Astrocyte (in vitro differentiated cells and primary cell): ENCODE measurements around the gene KMT2B. TPM values are rescaled to one million over a fixed set of nuclear protein-coding genes. Genes with fewer than 3 reads are reported as not detected.
A peak's percentile ranks its signal among the peaks of the same experiment; 100 is the strongest.

Experiments
- DNase-seq: peaks from one replicate; pipeline ENCODE4 v3.0.0-alpha.2; 2010; ENCODE audit warnings: low read depth
- FAIRE-seq: peaks from 2 replicates; lab custom pipeline; 2011; peaks lifted over from hg19 to GRCh38; lab: Jason Lieb, UNC
- H2AFZ ChIP-seq: 2 replicates; pipeline ENCODE4 v1.6.0; 2012; ENCODE audit warnings: low read depth, low read length, inconsistent platforms
- H3K27ac ChIP-seq: 2 replicates; pipeline ENCODE4 v1.5.1; 2011; ENCODE audit warnings: low read depth, low read length, inconsistent platforms
- H3K27me3 ChIP-seq: 2 replicates; pipeline ENCODE4 v1.6.0; 2011; ENCODE audit warnings: low read length, inconsistent platforms; ENCODE audit not compliant: insufficient read depth
- H3K36me3 ChIP-seq: 2 replicates; pipeline ENCODE4 v1.5.1; 2011; ENCODE audit warnings: low read length, inconsistent platforms; ENCODE audit not compliant: insufficient read depth
- H3K4me1 ChIP-seq: 2 replicates; pipeline ENCODE4 v1.5.1; 2011; ENCODE audit warnings: low read length, inconsistent platforms; ENCODE audit not compliant: insufficient read depth
- H3K4me2 ChIP-seq: 2 replicates; pipeline ENCODE4 v1.6.0; 2012; ENCODE audit warnings: low read length, inconsistent platforms
- H3K4me3 ChIP-seq: 2 replicates; pipeline ENCODE4 v1.5.1; 2011; ENCODE audit warnings: low read depth, mild to moderate bottlenecking, low read length, inconsistent platforms; ENCODE audit not compliant: insufficient read depth
- H3K79me2 ChIP-seq: 2 replicates; pipeline ENCODE4 v1.6.0; 2012; ENCODE audit warnings: mild to moderate bottlenecking, low read length, inconsistent platforms; ENCODE audit not compliant: insufficient read depth
- H3K9ac ChIP-seq: 2 replicates; pipeline ENCODE4 v1.6.0; 2012; ENCODE audit warnings: mild to moderate bottlenecking, low read length, inconsistent platforms
- H3K9me3 ChIP-seq: 2 replicates; pipeline ENCODE4 v1.5.1; 2012; ENCODE audit warnings: low read depth, mild to moderate bottlenecking, low read length, inconsistent platforms; ENCODE audit not compliant: insufficient read depth
- H4K20me1 ChIP-seq: 2 replicates; pipeline ENCODE4 v1.6.0; 2012; ENCODE audit warnings: low read length, inconsistent platforms; ENCODE audit not compliant: insufficient read depth
- H3K27ac Mint-ChIP-seq: one replicate; pipeline ENCODE4 v1.8.0; 2021; ENCODE audit warnings: mild to moderate bottlenecking, mixed read lengths; ENCODE audit not compliant: unreplicated experiment
- H3K27me3 Mint-ChIP-seq: one replicate; pipeline ENCODE4 v1.8.0; 2021; ENCODE audit warnings: low read depth, mixed read lengths; ENCODE audit not compliant: unreplicated experiment
- H3K36me3 Mint-ChIP-seq: one replicate; pipeline ENCODE4 v1.8.0; 2021; ENCODE audit warnings: low read depth, mixed read lengths; ENCODE audit not compliant: unreplicated experiment
- H3K4me1 Mint-ChIP-seq: one replicate; pipeline ENCODE4 v1.8.0; 2021; ENCODE audit warnings: low read depth, mixed read lengths; ENCODE audit not compliant: unreplicated experiment
- H3K4me3 Mint-ChIP-seq: one replicate; pipeline ENCODE4 v1.8.0; 2021; ENCODE audit warnings: mild to moderate bottlenecking, moderate library complexity, mixed read lengths; ENCODE audit not compliant: unreplicated experiment
- H3K9me3 Mint-ChIP-seq: one replicate; pipeline ENCODE4 v1.8.0; 2021; ENCODE audit warnings: mild to moderate bottlenecking, mixed read lengths; ENCODE audit not compliant: unreplicated experiment
- CTCF ChIP-seq: IDR thresholded peaks from 2 replicates; pipeline ENCODE4 v1.5.1; 2011; ENCODE audit warnings: low read depth, mild to moderate bottlenecking, inconsistent platforms, low read length, moderate library complexity; ENCODE audit not compliant: insufficient read depth
- EZH2 ChIP-seq: IDR thresholded peaks from 2 replicates; pipeline ENCODE4 v1.6.1; 2012; ENCODE audit warnings: mild to moderate bottlenecking, low read length, inconsistent platforms; ENCODE audit not compliant: insufficient read depth
- total RNA-seq: library from RNA; stranded (reverse); gene quantifications from 2 replicates; pipeline ENCODE4 v1.2.1, GENCODE V29; 2021

KMT2B gene
- total RNA-seq, 1 donor from 2014 or later, result 28.7 TPM

- TF ChIP-seq EZH2 (no peak), CTCF (no peak)
- no peak overlapping the region for H3K27ac ChIP-seq
- no peak overlapping the region for H3K4me3 Mint-ChIP-seq
- H3K27me3 ChIP-seq, result no peaks in the 10 kb centered on the region
- H4K20me1 ChIP-seq, result peaks cover 52% of the 10 kb centered on the region
- no peaks in the 10 kb centered on the region for H3K4me1 Mint-ChIP-seq
- H2AFZ ChIP-seq, result no peak overlapping the region
- peaks cover 33% of the 10 kb centered on the region for H3K36me3 ChIP-seq
- no peaks in the 10 kb centered on the region for H3K4me1 ChIP-seq
- no peak for DNase-seq
- H3K27ac Mint-ChIP-seq, result no peak overlapping the region
- H3K79me2 ChIP-seq, result no peaks in the 10 kb centered on the region
- H3K9me3 Mint-ChIP-seq, result no peaks in the 10 kb centered on the region
- no peaks in the 10 kb centered on the region for H3K27me3 Mint-ChIP-seq
- no peak overlapping the region for H3K4me3 ChIP-seq
- no peak overlapping the region for H3K4me2 ChIP-seq
- FAIRE-seq, result no peak
- no peak overlapping the region for H3K9ac ChIP-seq
- no peaks in the 10 kb centered on the region for H3K9me3 ChIP-seq
- peaks cover 21% of the 10 kb centered on the region for H3K36me3 Mint-ChIP-seq
These were observed 12.5 kb downstream of the KMT2B start for GRCh38 chr19:35730326-35730725.

- FAIRE-seq, result no peak
- no peak for DNase-seq
- Histone ChIP-seq H3K4me2 (no peak overlapping the region), H3K4me3 (no peak overlapping the region), H3K9ac (no peak overlapping the region), H3K4me1 (no peaks in the 10 kb centered on the region), H3K36me3 (peaks cover 27% of the 10 kb centered on the region), H3K79me2 (no peaks in the 10 kb centered on the region), H4K20me1 (peaks cover 48% of the 10 kb centered on the region), H2AFZ (no peak overlapping the region), H3K9me3 (no peaks in the 10 kb centered on the region), H3K27me3 (no peaks in the 10 kb centered on the region), H3K27ac (no peak overlapping the region)
- H3K4me1 Mint-ChIP-seq, result no peaks in the 10 kb centered on the region
- H3K4me3 Mint-ChIP-seq, result no peak overlapping the region
- peak overlapping the region; percentile 80 for H3K27ac Mint-ChIP-seq
- no peak for TF ChIP-seq EZH2
- no peak for TF ChIP-seq CTCF
- H3K36me3 Mint-ChIP-seq, result peaks cover 21% of the 10 kb centered on the region
- H3K9me3 Mint-ChIP-seq, result no peaks in the 10 kb centered on the region
- no peaks in the 10 kb centered on the region for H3K27me3 Mint-ChIP-seq
These were observed 13.6 kb downstream of the KMT2B start for GRCh38 chr19:35731353-35731752.

DNA sequence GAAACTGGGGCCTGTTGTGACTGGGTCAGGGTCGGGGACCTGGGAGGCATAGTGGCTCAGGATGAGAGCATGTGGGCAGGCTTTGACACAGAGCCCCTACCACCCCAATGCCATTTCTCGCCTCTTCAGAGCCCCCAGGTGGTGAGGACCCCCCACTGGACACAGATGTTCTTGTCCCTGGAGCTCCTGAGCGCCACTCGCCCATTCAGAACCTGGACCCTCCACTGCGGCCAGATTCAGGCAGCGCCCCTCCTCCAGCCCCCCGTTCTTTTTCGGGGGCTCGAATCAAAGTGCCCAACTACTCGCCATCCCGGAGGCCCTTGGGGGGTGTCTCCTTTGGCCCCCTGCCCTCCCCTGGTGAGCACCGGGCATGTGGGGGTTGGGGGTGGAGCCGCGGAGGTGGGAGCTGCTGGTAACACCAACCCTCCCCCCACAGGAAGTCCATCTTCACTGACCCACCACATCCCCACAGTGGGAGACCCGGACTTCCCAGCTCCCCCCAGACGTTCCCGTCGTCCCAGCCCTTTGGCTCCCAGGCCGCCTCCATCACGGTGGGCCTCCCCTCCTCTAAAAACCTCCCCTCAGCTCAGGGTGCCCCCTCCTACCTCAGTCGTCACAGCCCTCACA lies 14.1 kb downstream of the KMT2B start:
- Mint-ChIP-seq H3K27me3 (no peaks in the 10 kb centered on the region), H3K9me3 (no peaks in the 10 kb centered on the region), H3K4me1 (no peaks in the 10 kb centered on the region), H3K36me3 (peaks cover 24% of the 10 kb centered on the region), H3K27ac (no peak overlapping the region), H3K4me3 (no peak overlapping the region)
- H3K36me3 ChIP-seq, result peaks cover 31% of the 10 kb centered on the region
- TF ChIP-seq EZH2, result no peak
- DNase-seq (no peak), FAIRE-seq (no peak)
- H3K27me3 ChIP-seq, result no peaks in the 10 kb centered on the region
- H3K4me2 ChIP-seq, result no peak overlapping the region
- no peaks in the 10 kb centered on the region for H3K9me3 ChIP-seq
- H2AFZ ChIP-seq, result no peak overlapping the region
- H3K4me1 ChIP-seq, result no peaks in the 10 kb centered on the region
- H3K27ac ChIP-seq, result no peak overlapping the region
- no peaks in the 10 kb centered on the region for H3K79me2 ChIP-seq
- no peak overlapping the region for H3K9ac ChIP-seq
- no peak overlapping the region for H3K4me3 ChIP-seq
- H4K20me1 ChIP-seq, result peaks cover 47% of the 10 kb centered on the region
